ENCODE results near the gene ZNF341. TPM values are rescaled to one million over a fixed set of nuclear protein-coding genes. Genes with fewer than 3 reads are reported as not detected.
A peak's percentile ranks its signal among the peaks of the same experiment; 100 is the strongest.

The ZNF341 gene
- total and polyA plus RNA-seq, 2 experiments from 2014 or later: 4.3 to 6.1 TPM

- no peak overlapping the region for H3K27ac Mint-ChIP-seq
- H3K27me3 ChIP-seq (ENCODE audit: insufficient read depth): no peaks in the 10 kb centered on the region
- H3K27me3 Mint-ChIP-seq (ENCODE audit: insufficient read depth, low read depth, poor library complexity): peaks cover 10% of the 10 kb centered on the region
- DNase-seq (ENCODE audit: low spot score): peak; percentile 91
- peak; percentile 89 for ATAC-seq
- H3K9me2 ChIP-seq (ENCODE audit: insufficient read depth): no peaks in the 10 kb centered on the region; the same call in 1 of the 2 replicates
- H3K4me2 ChIP-seq: peak overlapping the region; percentile 48; the same call in 1 of the 2 replicates
- H3K36me3 ChIP-seq (ENCODE audit: insufficient read depth): no peaks in the 10 kb centered on the region
- H3K4me3 Mint-ChIP-seq: no peak overlapping the region
- no peaks in the 10 kb centered on the region; the same call in 2 of the 3 replicates for H3K36me3 Mint-ChIP-seq (ENCODE audit: low read depth)
- no peaks in the 10 kb centered on the region for H3K9me3 Mint-ChIP-seq
- H3K4me3 ChIP-seq: peak overlapping the region; percentile 26; the same call in 1 of the 2 replicates
- H3K4me1 Mint-ChIP-seq: peaks cover 16% of the 10 kb centered on the region
- H4K20me1 ChIP-seq (replicated peaks; ENCODE audit: insufficient read depth): no peaks in the 10 kb centered on the region
- H2AFZ ChIP-seq: no peak overlapping the region
- peak overlapping the region; percentile 80; the same call in 1 of the 2 replicates for H3K27ac ChIP-seq (ENCODE audit: low read depth)
- no peak for TF ChIP-seq EZH2phosphoT487 (IDR thresholded peaks at IDR 0.05; ENCODE audit: unreplicated experiment)
- H3F3A ChIP-seq (replicated peaks; ENCODE audit: low read depth): 0 out of 2 replicates have a peak, but pooled peaks cover 3% of the 10 kb centered on the region
- no peaks in the 10 kb centered on the region for H3K79me2 ChIP-seq (replicated peaks; ENCODE audit: insufficient read depth)
- H3K4me1 ChIP-seq (ENCODE audit: insufficient read depth): peaks cover 13% of the 10 kb centered on the region
Measured at GRCh38 chr20:33709905-33710541, 21.8 kb upstream of the ZNF341 start.

- ATAC-seq (no peak; the same call in 1 of the 3 replicates), DNase-seq (ENCODE audit: low spot score) (no peak)
- no peaks in the 10 kb centered on the region; the same call in 2 of the 3 replicates for H3K36me3 Mint-ChIP-seq (ENCODE audit: low read depth)
- Histone ChIP-seq H3F3A (replicated peaks; ENCODE audit: low read depth) (0 out of 2 replicates have a peak, but pooled peaks cover 3% of the 10 kb centered on the region), H3K27me3 (ENCODE audit: insufficient read depth) (no peaks in the 10 kb centered on the region), H3K4me1 (ENCODE audit: insufficient read depth) (peaks cover 13% of the 10 kb centered on the region), H3K4me3 (no peak overlapping the region), H2AFZ (peak overlapping the region; percentile 78; the same call in 1 of the 2 replicates), H3K27ac (ENCODE audit: low read depth) (peak overlapping the region; percentile 80), H3K36me3 (ENCODE audit: insufficient read depth) (no peaks in the 10 kb centered on the region), H3K9me2 (ENCODE audit: insufficient read depth) (no peaks in the 10 kb centered on the region; the same call in 1 of the 2 replicates), H4K20me1 (replicated peaks; ENCODE audit: insufficient read depth) (no peaks in the 10 kb centered on the region), H3K4me2 (peak overlapping the region; percentile 36; the same call in 1 of the 2 replicates), H3K79me2 (replicated peaks; ENCODE audit: insufficient read depth) (no peaks in the 10 kb centered on the region)
- H3K27me3 Mint-ChIP-seq (ENCODE audit: insufficient read depth, low read depth, poor library complexity): peaks cover 10% of the 10 kb centered on the region
- H3K27ac Mint-ChIP-seq: no peak overlapping the region; the same call in 1 of the 2 replicates
- no peaks in the 10 kb centered on the region for H3K9me3 Mint-ChIP-seq
- H3K4me3 Mint-ChIP-seq: no peak overlapping the region; the same call in 2 of the 3 replicates
- H3K4me1 Mint-ChIP-seq: peaks cover 16% of the 10 kb centered on the region
- TF ChIP-seq ETS1 (IDR thresholded peaks at IDR 0.05): no peak
- TF ChIP-seq ZNF331 (CRISPR knock-in tag; IDR thresholded peaks at IDR 0.05; ENCODE audit: low read depth): no peak
- TF ChIP-seq REST (IDR thresholded peaks at IDR 0.05; ENCODE audit: unreplicated experiment): no peak
- no peak for TF ChIP-seq EZH2phosphoT487 (IDR thresholded peaks at IDR 0.05; ENCODE audit: unreplicated experiment)
- TF ChIP-seq, protein P1, sequence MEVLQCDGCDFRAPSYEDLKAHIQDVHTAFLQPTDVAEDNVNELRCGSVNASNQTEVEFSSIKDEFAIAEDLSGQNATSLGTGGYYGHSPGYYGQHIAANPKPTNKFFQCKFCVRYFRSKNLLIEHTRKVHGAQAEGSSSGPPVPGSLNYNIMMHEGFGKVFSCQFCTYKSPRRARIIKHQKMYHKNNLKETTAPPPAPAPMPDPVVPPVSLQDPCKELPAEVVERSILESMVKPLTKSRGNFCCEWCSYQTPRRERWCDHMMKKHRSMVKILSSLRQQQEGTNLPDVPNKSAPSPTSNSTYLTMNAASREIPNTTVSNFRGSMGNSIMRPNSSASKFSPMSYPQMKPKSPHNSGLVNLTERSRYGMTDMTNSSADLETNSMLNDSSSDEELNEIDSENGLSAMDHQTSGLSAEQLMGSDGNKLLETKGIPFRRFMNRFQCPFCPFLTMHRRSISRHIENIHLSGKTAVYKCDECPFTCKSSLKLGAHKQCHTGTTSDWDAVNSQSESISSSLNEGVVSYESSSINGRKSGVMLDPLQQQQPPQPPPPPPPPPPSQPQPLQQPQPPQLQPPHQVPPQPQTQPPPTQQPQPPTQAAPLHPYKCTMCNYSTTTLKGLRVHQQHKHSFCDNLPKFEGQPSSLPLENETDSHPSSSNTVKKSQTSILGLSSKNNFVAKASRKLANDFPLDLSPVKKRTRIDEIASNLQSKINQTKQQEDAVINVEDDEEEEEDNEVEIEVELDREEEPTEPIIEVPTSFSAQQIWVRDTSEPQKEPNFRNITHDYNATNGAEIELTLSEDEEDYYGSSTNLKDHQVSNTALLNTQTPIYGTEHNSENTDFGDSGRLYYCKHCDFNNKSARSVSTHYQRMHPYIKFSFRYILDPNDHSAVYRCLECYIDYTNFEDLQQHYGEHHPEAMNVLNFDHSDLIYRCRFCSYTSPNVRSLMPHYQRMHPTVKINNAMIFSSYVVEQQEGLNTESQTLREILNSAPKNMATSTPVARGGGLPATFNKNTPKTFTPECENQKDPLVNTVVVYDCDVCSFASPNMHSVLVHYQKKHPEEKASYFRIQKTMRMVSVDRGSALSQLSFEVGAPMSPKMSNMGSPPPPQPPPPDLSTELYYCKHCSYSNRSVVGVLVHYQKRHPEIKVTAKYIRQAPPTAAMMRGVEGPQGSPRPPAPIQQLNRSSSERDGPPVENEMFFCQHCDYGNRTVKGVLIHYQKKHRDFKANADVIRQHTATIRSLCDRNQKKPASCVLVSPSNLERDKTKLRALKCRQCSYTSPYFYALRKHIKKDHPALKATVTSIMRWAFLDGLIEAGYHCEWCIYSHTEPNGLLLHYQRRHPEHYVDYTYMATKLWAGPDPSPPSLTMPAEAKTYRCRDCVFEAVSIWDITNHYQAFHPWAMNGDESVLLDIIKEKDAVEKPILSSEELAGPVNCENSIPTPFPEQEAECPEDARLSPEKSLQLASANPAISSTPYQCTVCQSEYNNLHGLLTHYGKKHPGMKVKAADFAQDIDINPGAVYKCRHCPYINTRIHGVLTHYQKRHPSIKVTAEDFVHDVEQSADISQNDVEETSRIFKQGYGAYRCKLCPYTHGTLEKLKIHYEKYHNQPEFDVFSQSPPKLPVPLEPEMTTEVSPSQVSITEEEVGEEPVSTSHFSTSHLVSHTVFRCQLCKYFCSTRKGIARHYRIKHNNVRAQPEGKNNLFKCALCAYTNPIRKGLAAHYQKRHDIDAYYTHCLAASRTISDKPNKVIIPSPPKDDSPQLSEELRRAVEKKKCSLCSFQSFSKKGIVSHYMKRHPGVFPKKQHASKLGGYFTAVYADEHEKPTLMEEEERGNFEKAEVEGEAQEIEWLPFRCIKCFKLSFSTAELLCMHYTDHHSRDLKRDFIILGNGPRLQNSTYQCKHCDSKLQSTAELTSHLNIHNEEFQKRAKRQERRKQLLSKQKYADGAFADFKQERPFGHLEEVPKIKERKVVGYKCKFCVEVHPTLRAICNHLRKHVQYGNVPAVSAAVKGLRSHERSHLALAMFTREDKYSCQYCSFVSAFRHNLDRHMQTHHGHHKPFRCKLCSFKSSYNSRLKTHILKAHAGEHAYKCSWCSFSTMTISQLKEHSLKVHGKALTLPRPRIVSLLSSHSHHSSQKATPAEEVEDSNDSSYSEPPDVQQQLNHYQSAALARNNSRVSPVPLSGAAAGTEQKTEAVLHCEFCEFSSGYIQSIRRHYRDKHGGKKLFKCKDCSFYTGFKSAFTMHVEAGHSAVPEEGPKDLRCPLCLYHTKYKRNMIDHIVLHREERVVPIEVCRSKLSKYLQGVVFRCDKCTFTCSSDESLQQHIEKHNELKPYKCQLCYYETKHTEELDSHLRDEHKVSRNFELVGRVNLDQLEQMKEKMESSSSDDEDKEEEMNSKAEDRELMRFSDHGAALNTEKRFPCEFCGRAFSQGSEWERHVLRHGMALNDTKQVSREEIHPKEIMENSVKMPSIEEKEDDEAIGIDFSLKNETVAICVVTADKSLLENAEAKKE (CRISPR knock-in tag; IDR thresholded peaks at IDR 0.05): no peak
- no peak for TF ChIP-seq NANOG (IDR thresholded peaks at IDR 0.05; ENCODE audit: borderline replicate concordance)
- no peak for TF ChIP-seq ZNF114 (CRISPR knock-in tag; IDR thresholded peaks at IDR 0.05)
- no peak for TF ChIP-seq CREB1 (CRISPR knock-in tag; IDR thresholded peaks at IDR 0.05; ENCODE audit: low read depth)
Measured at GRCh38 chr20:33710681-33711445, 20.9 kb upstream of the ZNF341 start.

All from GM23338 (cell line).